Activated CD4-positive, alpha-beta T cell treated with anti-CD3 and anti-CD28 coated beads, Interleukin-2, amount 10 ng/mL, durations not matched to agents 7 days and 5 days (primary cell): ENCODE results near the gene SESN1. TPM values are rescaled to one million over a fixed set of nuclear protein-coding genes. Genes with fewer than 3 reads are reported as not detected.
"Not testable (repeated sequence)": the region's sequence is repeated elsewhere in the genome, so short reads cannot be mapped to it uniquely, and the experiment has no call there.

Experiments used
- CTCF ChIA-PET: fragments of 350-600 bp; sonication (Branson Sonifier 250); formaldehyde crosslinking; loops from one replicate; lab custom pipeline; 2021; ENCODE audit warnings: antibody characterized with exemption; lab: Charles Lee
- POLR2A ChIA-PET: fragments of 350-600 bp; sonication (Branson Sonifier 250); formaldehyde crosslinking; loops from one replicate; lab custom pipeline; 2021; ENCODE audit warnings: antibody characterized with exemption; lab: Charles Lee
- DNase-seq: peaks from one replicate; pipeline ENCODE4 v3.0.0-alpha.2; 2020
- H3K27ac Mint-ChIP-seq: one replicate; pipeline ENCODE4 v1.8.0; 2021; ENCODE audit warnings: mild to moderate bottlenecking, moderate library complexity, mixed read lengths
- H3K27me3 Mint-ChIP-seq: one replicate; pipeline ENCODE4 v1.8.0; 2021; ENCODE audit warnings: mixed read lengths
- H3K36me3 Mint-ChIP-seq: one replicate; pipeline ENCODE4 v1.8.0; 2021; ENCODE audit warnings: low read depth, mixed read lengths
- H3K4me1 Mint-ChIP-seq: one replicate; pipeline ENCODE4 v1.8.0; 2021; ENCODE audit warnings: mixed read lengths
- H3K4me3 Mint-ChIP-seq: one replicate; pipeline ENCODE4 v1.8.0; 2021; ENCODE audit warnings: mild to moderate bottlenecking, moderate library complexity, mixed read lengths
- H3K9me3 Mint-ChIP-seq: one replicate; pipeline ENCODE4 v1.8.0; 2021; ENCODE audit warnings: mixed read lengths
- total RNA-seq, 2 experiments: library from RNA; stranded (reverse); gene quantifications; one replicate each; pipeline ENCODE4 v1.2.3, GENCODE V29; 2021

Gene SESN1
- total RNA-seq = 10 to 100 TPM; 19.9 to 21.6 TPM

DNA sequence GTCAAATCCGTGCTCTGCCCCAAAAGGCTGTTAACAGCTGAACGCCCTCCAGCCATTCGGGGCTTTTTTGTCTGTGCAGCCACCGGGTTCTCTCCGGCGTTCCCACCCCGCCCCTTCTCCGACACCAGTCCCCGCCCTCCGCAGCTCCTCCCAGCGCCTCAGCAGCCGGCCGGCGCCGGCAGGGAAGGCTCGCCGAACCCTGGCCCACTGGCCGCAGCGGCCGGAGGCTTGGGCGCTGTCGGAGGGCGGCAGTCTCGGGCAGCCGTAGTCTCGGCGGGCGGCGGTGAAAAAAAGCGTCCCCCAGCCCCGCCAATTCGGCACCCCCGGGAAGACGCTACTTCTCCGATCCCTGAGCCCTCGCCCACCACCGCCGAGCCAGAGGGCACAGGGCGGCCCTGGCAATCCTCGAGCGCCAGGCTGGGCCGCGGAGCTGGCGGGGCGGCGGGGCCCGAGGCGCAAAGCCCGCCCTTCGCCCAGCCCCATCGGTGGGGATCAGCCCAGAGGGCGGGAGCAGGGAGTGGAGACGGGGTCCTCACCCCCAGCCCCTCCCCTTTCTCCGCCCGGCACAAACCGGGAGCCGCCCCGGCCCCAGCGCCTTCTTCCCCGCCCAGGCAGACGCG lies at the start of gene SESN1:
SESN1 (minus strand) TSS at position 431 of the 620 bp plus-strand sequence. CDS start 773 bp downstream, outside the sequence.
- Mint-ChIP-seq H3K27ac (peak within 1 kb of the TSS; percentile 99), H3K4me3 (peak within 1 kb of the TSS; percentile 92), H3K9me3 (no peaks in the 10 kb centered on the region), H3K4me1 (peaks cover 56% of the 10 kb centered on the region), H3K36me3 (peaks cover 7% of the 10 kb centered on the region), H3K27me3 (no peaks in the 10 kb centered on the region)
- peak; percentile 86 for DNase-seq
- ChIA-PET POLR2A (interaction anchor here (1.3 to 1.5 kb wide), 2 partner anchors 9 to 288 kb away, joined by 3 to 8 read pairs; partner anchors contain the start of gene CD164), CTCF (interaction anchor here (0.7 to 2.6 kb wide), 6 partner anchors 9 to 548 kb away, joined by 3 to 10 read pairs (median 4); no protein-coding TSS in a partner anchor)

DNA sequence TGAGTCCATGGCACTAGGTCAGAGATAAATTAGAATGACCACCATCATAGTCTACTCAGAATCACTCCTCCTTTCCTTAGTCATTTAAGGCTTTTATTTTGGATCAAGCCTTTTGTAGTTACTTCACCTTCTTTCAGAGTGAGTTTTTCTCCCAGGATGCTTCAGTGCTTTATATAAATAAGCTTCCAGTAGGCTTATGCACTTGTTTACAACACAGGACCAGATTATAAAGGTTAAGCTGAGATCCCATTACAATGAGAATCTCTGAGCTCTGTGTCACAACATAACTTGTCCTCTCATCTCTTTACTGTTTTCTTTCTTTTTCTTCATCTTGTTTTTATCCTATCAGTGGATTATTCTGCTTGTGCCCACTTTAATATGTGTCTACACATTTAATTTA lies 48.5 kb upstream of the SESN1 start:
- H3K4me1 Mint-ChIP-seq = no peaks in the 10 kb centered on the region
- H3K4me3 Mint-ChIP-seq = no peak overlapping the region
- H3K27me3 Mint-ChIP-seq = no peaks in the 10 kb centered on the region
- H3K9me3 Mint-ChIP-seq = peaks cover 2% of the 10 kb centered on the region
- POLR2A ChIA-PET = no interaction called here
- CTCF ChIA-PET = interaction anchor here (0.6 kb wide), 1 partner anchor 39 kb away, joined by 3 read pairs; no protein-coding TSS in a partner anchor
- DNase-seq = no peak
- H3K27ac Mint-ChIP-seq = no peak overlapping the region
- H3K36me3 Mint-ChIP-seq = peaks cover 13% of the 10 kb centered on the region

DNA sequence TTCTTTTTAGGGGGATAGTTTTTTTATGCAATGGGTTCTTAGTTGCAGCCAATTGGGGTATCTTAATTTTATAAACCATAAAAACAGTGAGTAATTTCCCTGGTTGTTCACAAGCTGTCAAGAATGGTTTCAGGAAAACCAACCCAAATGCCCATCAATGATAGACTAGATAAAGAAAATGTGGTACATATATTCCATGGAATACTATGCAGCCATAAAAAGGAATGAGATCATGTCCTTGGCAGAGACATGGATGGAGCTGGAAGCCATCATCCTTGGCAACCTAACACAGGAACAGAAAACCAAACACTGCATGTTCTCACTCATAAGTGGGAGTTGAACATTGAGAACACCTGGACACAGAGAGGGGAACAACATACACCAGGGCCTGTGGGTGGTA lies 47.4 kb upstream of the SESN1 start:
- H3K4me3 Mint-ChIP-seq, POLR2A ChIA-PET, DNase-seq, H3K9me3 Mint-ChIP-seq, H3K4me1 Mint-ChIP-seq, H3K36me3 Mint-ChIP-seq, H3K27ac Mint-ChIP-seq, H3K27me3 Mint-ChIP-seq: not testable (repeated sequence)
- CTCF ChIA-PET = interaction anchor here (0.8 kb wide), 1 partner anchor 88 kb away, joined by 3 read pairs; no protein-coding TSS in a partner anchor

DNA sequence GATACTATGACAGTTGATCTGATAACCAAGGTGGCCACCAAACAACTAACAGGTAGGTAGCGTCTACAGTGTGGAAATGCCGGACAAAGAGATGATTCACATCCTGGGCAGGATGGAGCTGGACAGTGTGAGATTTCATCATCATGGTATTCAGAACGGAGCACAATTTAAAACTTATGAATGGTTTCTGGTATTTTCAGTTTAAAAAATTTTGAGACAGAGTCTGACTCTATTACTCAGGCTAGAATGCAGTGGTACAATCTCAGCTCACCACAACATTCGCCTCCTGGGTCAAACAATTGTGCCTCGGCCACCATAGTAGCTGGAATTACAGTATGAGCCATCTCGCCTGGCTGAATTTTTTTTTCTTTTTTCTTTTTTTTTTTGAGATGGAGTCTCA lies 44.5 kb upstream of the SESN1 start:
- ChIA-PET CTCF (interaction anchor here (0.6 to 0.9 kb wide), 2 partner anchors 34 to 501 kb away, joined by 3 read pairs; no protein-coding TSS in a partner anchor), POLR2A (no interaction called here)
- no peak overlapping the region for H3K4me3 Mint-ChIP-seq
- H3K27ac Mint-ChIP-seq = no peak overlapping the region
- no peaks in the 10 kb centered on the region for H3K9me3 Mint-ChIP-seq
- no peaks in the 10 kb centered on the region for H3K27me3 Mint-ChIP-seq
- H3K4me1 Mint-ChIP-seq = no peaks in the 10 kb centered on the region
- H3K36me3 Mint-ChIP-seq = peaks cover 6% of the 10 kb centered on the region
- no peak for DNase-seq

DNA sequence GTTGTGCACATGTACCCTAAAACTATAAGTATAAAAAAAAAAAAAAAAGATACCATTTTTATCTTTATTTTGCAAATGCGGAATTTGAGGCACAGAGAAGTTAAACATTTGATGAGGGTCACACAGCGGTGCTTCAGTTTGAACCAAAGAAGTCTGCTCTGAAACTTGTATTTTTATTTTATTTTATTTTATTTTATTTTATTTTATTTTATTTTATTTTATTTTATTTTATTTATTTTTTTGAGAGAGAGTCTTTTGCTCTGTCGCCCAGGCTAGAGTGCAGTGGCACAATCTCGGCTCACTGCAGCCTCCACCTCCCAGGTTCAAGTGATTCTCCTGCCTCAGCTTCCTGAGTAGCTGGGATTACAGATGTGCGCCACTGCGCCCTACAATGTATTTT lies 41.9 kb upstream of the SESN1 start:
- DNase-seq, H3K27me3 Mint-ChIP-seq, H3K4me1 Mint-ChIP-seq, H3K27ac Mint-ChIP-seq, H3K4me3 Mint-ChIP-seq, POLR2A ChIA-PET, H3K9me3 Mint-ChIP-seq: not testable (repeated sequence)
- H3K36me3 Mint-ChIP-seq = peaks cover 12% of the 10 kb centered on the region
- CTCF ChIA-PET = interaction anchor here (0.7 kb wide), 1 partner anchor 370 kb away, joined by 3 read pairs; no protein-coding TSS in a partner anchor

DNA sequence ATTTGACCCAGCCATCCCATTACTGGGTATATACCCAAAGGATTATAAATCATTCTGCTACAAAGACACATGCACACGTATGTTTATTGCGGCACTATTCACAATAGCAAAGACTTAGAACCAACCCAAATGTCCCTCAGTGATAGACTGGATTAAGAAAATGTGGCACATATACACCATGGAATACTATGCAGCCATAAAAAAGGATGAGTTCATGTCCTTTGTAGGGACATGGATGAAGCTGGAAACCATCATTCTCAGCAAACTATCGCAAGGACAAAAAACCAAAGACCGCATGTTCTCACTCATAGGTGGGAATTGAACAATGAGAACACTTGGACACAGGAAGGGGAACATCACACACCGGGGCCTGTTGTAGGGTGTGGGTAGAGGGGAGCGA lies 41.4 kb upstream of the SESN1 start:
- H3K27ac Mint-ChIP-seq, H3K4me1 Mint-ChIP-seq, H3K9me3 Mint-ChIP-seq, H3K4me3 Mint-ChIP-seq, POLR2A ChIA-PET, CTCF ChIA-PET, H3K27me3 Mint-ChIP-seq, DNase-seq: not testable (repeated sequence)
- peaks cover 12% of the 10 kb centered on the region for H3K36me3 Mint-ChIP-seq

DNA sequence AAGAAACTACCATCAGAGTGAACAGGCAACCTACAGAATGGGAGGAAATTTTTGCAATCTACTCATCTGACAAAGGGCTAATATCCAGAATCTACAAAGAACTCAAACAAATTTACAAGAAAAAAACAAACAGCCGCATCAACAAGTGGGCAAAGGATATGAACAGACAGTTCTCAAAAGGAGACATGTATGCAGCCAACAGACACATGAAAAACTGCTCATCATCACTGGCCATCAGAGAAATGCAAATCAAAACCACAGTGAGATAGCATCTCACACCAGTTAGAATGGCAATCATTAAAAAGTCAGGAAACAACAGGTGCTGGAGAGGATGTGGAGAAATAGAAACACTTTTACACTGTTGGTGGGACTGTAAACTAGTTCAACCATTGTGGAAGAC lies 41.0 kb upstream of the SESN1 start:
- H3K4me1 Mint-ChIP-seq, DNase-seq, H3K27ac Mint-ChIP-seq, H3K27me3 Mint-ChIP-seq, POLR2A ChIA-PET, CTCF ChIA-PET, H3K9me3 Mint-ChIP-seq, H3K4me3 Mint-ChIP-seq: not testable (repeated sequence)
- peaks cover 12% of the 10 kb centered on the region for H3K36me3 Mint-ChIP-seq

DNA sequence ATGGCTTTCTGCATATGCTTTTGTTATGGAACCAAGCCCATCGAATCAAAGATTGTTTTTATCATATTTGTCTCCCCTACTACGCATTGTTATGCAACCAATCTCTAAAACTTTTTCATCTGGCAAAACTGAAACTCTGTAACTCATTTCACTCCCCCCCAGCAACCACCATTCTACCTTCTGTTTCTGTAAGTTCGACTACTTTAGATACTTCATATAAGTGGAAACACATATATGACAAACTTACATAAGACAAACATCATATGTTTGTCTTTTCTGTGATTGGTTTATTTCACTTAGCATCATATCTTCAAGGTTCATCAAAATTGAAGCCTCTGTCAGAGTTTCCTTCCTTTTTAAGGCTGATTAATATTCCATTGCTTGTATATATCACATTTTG lies 35.4 kb upstream of the SESN1 start:
- peaks cover 15% of the 10 kb centered on the region for H3K36me3 Mint-ChIP-seq
- DNase-seq = no peak
- H3K9me3 Mint-ChIP-seq = peaks cover 2% of the 10 kb centered on the region
- no peaks in the 10 kb centered on the region for H3K27me3 Mint-ChIP-seq
- no peak overlapping the region for H3K27ac Mint-ChIP-seq
- H3K4me3 Mint-ChIP-seq = no peak overlapping the region
- ChIA-PET CTCF (no interaction called here), POLR2A (no interaction called here)
- peaks cover 3% of the 10 kb centered on the region for H3K4me1 Mint-ChIP-seq

DNA sequence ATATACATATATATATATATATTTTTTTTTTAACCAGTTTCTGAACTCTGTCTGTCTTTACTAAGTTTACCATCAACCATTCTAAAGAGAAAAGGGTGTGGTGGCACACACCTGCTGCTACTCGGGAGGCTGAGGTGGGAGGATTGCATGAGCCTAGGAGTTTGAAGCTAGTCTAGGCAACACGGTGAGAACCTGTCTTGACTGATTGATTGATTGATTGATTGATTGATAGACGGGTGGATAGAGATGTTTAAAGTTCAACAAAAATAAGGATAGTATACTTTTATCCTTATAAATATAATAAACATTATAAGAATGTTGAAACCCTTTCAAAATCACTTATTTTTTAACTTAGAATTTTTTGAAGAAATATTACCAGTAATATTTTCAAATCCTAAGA lies 30.9 kb upstream of the SESN1 start:
- Mint-ChIP-seq H3K27me3 (no peaks in the 10 kb centered on the region), H3K36me3 (peaks cover 5% of the 10 kb centered on the region), H3K4me3 (no peak overlapping the region), H3K4me1 (peaks cover 11% of the 10 kb centered on the region), H3K27ac (no peak overlapping the region), H3K9me3 (no peaks in the 10 kb centered on the region)
- CTCF ChIA-PET = interaction anchor here (0.5 kb wide), 1 partner anchor 1242 kb away, joined by 6 read pairs; no protein-coding TSS in a partner anchor
- no peak for DNase-seq
- POLR2A ChIA-PET = no interaction called here

DNA sequence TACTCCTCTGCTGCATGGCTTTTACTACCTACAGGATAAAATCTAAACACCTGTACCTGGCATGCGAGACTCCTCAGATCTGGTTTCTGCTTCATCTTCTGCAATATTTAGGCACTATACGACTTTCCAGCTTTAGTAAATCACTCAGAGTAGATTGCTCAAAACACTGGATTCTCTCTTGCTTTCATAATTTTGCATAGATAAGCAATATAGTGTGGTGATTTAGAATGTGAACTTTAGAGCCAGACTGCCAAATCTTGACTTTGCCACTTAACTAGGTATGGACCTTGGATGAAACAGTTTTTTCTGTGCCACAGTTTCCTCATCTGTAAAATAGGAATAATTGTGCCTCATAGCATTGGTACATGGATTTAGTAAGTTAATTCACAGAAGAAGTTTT lies 29.6 kb upstream of the SESN1 start:
- Mint-ChIP-seq H3K4me1 (peaks cover 17% of the 10 kb centered on the region), H3K9me3 (no peaks in the 10 kb centered on the region)

DNA sequence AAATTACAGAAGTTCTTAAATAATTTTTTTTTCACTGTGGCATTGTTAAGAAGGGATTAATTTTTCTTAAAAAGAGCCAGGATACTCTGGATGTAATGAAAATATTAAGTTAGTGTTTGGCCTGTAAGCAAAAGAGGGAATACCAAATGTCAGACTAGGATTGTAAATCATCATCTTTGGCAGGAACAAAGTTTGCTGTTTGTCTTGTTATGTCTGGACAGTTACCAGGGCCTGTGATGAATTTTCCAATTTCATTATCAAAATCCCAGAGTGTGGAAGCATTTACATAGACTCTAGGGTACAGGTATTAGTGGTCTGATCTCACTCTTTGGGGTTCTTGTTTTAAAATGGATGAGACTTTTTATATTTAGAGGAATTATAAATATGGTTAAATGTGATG lies 26.8 kb upstream of the SESN1 start:
- POLR2A ChIA-PET = no interaction called here
- CTCF ChIA-PET = no interaction called here
- Mint-ChIP-seq H3K27me3 (no peaks in the 10 kb centered on the region), H3K4me3 (no peak overlapping the region), H3K9me3 (no peaks in the 10 kb centered on the region), H3K27ac (no peak overlapping the region), H3K36me3 (peaks cover 5% of the 10 kb centered on the region), H3K4me1 (peaks cover 17% of the 10 kb centered on the region)
- DNase-seq = no peak

More for the DNA sequence above, 29.6 kb upstream of the SESN1 start:
- Mint-ChIP-seq H3K27ac (no peak overlapping the region), H3K4me3 (no peak overlapping the region), H3K27me3 (no peaks in the 10 kb centered on the region), H3K36me3 (peaks cover 3% of the 10 kb centered on the region)
- ChIA-PET POLR2A (no interaction called here), CTCF (no interaction called here)
- no peak for DNase-seq

DNA sequence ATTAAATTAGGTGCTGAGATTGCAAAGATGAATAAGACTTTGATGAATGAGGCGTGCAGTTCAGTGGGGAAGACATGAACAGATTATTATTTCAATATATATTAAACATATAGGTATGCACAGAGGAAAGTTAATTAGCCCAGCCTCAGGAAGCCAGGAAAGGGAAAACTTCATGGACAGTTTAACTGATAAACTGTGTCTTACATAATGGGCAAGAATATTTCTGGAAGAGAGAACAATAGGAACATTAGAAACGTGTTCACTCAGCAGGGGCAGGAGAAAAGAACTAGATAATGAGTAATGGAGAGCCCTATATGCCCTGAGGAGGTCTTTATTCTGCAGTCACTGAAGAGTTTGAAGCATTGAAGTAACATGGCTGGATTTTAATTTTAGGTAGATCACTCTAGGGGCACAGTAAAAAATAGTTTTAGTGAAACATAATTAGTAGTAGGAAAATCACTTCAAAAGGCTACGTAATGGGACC lies 24.3 kb upstream of the SESN1 start:
- ChIA-PET CTCF (no interaction called here), POLR2A (no interaction called here)
- no peak for DNase-seq
- no peaks in the 10 kb centered on the region for H3K27me3 Mint-ChIP-seq
- no peak overlapping the region for H3K27ac Mint-ChIP-seq
- H3K36me3 Mint-ChIP-seq = peaks cover 5% of the 10 kb centered on the region
- no peaks in the 10 kb centered on the region for H3K9me3 Mint-ChIP-seq
- peaks cover 17% of the 10 kb centered on the region for H3K4me1 Mint-ChIP-seq
- H3K4me3 Mint-ChIP-seq = no peak overlapping the region

DNA sequence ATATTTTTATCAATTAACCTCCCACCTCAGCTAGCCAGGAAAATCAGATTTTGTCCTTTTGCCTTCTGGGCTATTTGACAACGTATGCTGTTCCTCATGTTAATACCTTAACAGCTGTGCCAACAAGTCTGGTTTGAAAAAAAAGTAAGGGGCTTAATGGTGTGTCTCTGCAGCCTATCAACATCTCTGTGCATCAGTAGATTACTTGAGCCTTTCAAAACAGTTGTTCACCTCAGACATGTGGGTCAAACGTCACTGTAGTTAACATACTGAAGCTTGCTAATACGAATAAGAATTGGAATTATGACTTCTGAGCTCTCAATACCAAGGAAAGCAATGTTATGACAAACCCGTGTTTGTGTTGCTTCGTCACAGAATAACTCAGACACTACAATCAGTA lies 23.7 kb upstream of the SESN1 start:
- POLR2A ChIA-PET = no interaction called here
- H3K36me3 Mint-ChIP-seq = peaks cover 5% of the 10 kb centered on the region
- H3K9me3 Mint-ChIP-seq = no peaks in the 10 kb centered on the region
- no peak for DNase-seq
- H3K27ac Mint-ChIP-seq = no peak overlapping the region
- peaks cover 17% of the 10 kb centered on the region for H3K4me1 Mint-ChIP-seq
- CTCF ChIA-PET = no interaction called here
- no peaks in the 10 kb centered on the region for H3K27me3 Mint-ChIP-seq
- H3K4me3 Mint-ChIP-seq = no peak overlapping the region
